Activated CD8-positive, alpha-beta memory T cell treated with anti-CD3 and anti-CD28 coated beads for 36 hours (primary cell): Measurements from ENCODE around the gene ATP13A3. TPM values are rescaled to one million over a fixed set of nuclear protein-coding genes. Genes with fewer than 3 reads are reported as not detected.
"Not testable (repeated sequence)": the region's sequence is repeated elsewhere in the genome, so short reads cannot be mapped to it uniquely, and the experiment has no call there.

ENCODE experiments used
- CTCF ChIA-PET: fragments of 350-600 bp; sonication (Branson Sonifier 250); formaldehyde crosslinking; loops from one replicate; lab custom pipeline; 2021; ENCODE audit warnings: antibody characterized with exemption; lab: Charles Lee
- POLR2A ChIA-PET: fragments of 350-600 bp; sonication (Branson Sonifier 250); formaldehyde crosslinking; loops from one replicate; lab custom pipeline; 2021; ENCODE audit warnings: antibody characterized with exemption; lab: Charles Lee
- total RNA-seq, 2 experiments: library from RNA; stranded (reverse); gene quantifications; one replicate each; pipeline ENCODE4 v1.2.3, GENCODE V29; 2021

Gene ATP13A3
- total RNA-seq, result 100 to 1,000 TPM; 186 to 213 TPM

DNA sequence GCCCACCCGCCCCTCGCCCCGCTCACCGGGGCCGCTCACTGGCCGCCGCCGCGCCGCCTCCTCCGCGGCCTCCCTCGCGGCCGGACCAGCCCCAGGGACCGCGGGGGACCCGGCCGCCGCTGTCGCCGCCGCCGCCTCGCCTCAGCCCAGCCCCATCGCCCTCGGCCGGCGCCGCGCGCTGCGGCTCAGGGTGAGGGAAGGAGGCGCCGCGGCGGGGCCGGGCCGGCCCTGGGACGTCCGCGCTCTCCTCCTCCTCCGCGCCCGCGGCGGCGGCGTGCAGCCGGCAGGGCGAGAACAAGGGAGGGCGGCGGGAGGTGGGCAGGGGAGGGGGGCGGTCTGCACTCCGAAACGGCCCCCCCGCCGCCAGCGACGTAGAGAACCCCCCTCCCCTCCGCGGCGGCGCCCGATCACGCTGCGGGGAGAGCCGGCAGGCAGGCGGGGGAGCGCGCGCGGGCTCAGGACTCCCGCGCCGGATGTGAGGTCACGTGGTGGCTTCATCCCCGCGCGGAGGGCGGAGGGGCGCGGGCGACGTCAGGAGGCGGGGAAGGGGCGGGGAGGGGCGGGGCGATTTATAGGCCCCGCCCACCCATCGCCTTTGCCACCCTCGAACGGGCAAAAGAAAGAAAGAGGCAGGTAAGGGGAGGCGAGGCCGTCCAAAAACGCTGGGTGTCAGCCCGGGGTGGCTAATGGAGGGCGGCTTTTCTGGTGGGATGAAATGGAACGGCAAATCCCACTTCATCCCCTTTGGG is at the start of gene ATP13A3:
Gene ATP13A3, minus strand, starts transcription at position 463 of the 749 bp plus-strand sequence. CDS start 24,812 bp downstream, outside the sequence.
- POLR2A ChIA-PET, result interaction anchor here (0.6 to 1.4 kb wide), 5 partner anchors 14 to 189 kb away, joined by 3 to 5 read pairs (median 3); no protein-coding TSS in a partner anchor
- CTCF ChIA-PET, result interaction anchor here (0.7 to 1.7 kb wide), 7 partner anchors 11 to 98 kb away, joined by 3 to 7 read pairs (median 3); no protein-coding TSS in a partner anchor

DNA sequence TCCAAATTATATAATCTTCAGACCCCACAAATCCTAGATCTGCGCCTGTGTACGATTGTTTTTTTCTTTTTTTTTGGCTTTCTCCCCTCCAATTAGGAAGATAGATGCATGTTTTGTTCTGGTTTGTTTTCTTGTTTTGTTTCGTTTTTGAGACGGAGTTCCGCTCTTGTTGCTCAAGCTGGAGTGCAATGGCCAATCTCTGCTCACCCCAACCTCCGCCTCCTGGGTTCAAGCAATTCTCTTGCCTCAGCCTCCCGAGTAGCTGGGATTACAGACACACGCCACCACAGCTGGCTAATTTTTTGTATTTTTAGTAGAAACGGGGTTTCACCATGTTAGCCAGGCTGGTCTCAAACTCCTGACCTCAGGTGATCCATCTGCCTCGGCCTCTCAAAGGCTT is 48.4 kb upstream of the ATP13A3 start:
- POLR2A ChIA-PET, CTCF ChIA-PET: not testable (repeated sequence)

DNA sequence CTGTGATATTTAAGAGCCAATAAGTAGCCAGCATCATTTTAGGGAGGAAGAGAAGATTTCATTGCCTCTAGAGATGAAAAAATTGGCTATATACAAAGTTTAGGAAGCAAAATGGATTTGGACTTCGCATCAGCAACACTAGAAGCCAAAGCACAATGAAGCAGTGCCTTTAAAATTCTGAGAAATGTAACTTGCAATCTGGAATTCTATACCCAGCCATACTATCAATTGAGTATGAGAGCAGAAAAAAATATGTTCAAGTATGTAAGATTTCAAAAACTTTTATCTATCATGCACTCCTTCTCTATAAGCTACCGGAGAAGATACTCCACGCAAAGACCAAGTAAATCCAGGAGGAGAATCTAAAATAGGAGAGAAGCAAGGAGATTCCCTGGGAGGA is 47.4 kb upstream of the ATP13A3 start:
- ChIA-PET CTCF (interaction anchor here (0.7 kb wide), 1 partner anchor 192 kb away, joined by 3 read pairs; no protein-coding TSS in a partner anchor), POLR2A (no interaction called here)

DNA sequence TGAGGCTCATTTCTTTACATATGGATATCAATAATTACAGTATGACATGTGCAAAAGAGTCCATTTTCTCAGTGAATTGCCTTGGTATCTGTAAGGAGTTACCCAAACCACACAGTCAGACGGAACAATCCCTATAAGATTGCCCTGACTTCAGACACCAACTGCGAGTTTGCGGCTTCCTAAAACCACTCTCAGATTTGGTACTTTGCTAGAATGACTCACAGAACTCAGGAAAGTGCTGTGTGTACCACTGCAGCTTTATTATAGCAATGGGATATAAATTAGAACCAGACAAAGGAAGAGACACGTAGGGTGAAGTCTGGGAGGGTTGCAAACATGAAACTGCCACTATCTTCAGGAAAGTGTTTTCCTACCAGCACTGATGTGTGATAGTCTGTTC is 45.8 kb upstream of the ATP13A3 start:
- CTCF ChIA-PET, result no interaction called here
- POLR2A ChIA-PET, result no interaction called here

DNA sequence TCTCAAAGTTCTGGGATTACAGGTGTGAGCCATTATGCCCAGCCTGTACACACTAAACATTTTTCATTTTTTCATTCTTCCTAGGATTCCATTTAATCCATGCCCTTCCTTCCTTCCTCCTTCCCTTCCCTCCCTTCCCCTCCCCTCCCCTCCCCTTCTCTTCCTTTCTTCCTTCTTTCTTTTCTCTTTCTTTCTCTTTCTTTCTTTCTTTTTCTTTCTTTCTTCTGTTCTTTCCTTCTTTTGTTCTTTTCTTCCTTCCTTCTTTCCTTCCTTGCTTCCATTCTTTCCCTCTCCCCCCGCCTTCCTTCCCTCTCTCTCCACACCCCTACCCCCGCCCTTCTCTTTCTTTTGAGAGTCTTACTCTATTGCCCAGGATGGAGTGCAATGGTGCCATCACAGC is 40.9 kb upstream of the ATP13A3 start:
- ChIA-PET POLR2A (interaction anchor here (1.2 kb wide), 1 partner anchor 34 kb away, joined by 6 read pairs; no protein-coding TSS in a partner anchor), CTCF (interaction anchor here (1.0 kb wide), 1 partner anchor 28 kb away, joined by 3 read pairs; no protein-coding TSS in a partner anchor)

DNA sequence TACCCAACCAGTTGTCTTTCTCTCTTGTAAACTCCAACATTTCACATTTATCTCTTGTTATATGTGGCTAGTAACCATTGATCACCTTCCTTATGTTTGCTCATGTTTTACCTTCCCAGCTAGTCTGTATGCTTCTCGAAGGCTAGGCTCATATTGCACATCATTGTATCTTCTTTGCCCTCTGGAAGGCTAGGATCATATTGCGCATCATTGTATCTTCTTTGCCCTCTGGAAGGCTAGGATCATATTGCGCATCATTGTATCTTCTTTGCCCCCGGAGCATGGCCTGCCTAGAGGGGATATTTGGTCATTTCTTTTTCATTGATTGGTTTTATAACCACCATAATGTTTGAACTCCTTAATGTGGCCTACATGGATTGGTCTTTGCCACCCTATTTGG is 39.4 kb upstream of the ATP13A3 start:
- POLR2A ChIA-PET, result interaction anchor here (0.7 kb wide), 1 partner anchor 565 kb away, joined by 3 read pairs; no protein-coding TSS in a partner anchor
- CTCF ChIA-PET, result no interaction called here

DNA sequence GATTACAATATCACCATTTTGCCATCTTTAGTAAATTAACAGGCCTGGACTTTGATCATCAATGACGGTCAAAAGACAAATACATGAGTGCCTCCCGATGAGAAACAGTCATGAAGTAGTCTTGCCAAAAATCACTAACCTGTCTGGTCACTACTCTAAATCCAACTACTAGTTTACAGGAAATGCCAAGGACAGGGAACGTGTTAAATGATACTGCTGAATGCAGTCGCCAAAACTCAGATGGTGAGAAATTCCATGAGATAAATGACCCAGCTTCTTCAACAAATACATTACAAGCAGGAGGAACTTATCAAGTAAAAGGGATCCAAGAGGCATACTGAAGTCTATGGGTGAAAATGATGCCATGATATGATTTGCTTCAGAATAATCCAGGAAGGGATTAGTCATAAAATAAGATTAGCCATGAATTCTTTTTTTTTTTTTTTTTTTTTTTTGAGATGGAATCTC is 35.8 kb upstream of the ATP13A3 start:
- ChIA-PET POLR2A (no interaction called here), CTCF (no interaction called here)

DNA sequence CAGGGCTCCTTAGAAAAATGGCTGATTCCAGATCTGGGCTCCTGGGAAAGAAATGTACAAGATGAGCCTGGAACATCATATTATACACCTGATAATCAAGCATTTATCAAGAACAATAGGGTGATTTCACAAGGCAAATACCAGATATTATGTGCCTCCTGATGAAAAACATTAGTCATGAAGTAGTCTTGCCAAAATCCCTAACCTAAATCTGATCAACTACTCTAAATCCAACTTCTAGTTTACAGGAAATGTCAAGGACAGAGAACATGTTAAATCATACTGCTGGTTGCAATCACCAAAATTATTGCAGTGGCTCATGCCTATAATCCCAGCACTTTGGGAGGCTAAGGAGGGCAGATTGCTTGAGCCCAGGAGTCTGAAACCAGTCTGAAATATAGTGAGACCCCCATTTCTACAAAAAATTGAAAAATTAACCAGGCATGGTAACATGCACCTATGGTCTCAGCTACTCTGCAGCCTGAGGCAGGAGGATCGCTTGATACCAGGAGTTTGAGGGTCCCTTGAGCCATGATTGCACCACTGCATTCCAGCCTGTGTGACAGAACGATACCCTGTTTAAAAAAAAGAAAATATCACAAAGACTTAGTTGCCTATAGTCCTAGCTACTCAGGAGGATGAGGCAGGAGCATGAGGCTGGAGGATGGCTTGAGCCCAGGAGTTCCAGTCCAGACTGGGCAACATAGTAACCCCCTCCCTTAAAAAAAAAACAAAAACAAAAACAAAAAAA is 34.9 kb upstream of the ATP13A3 start:
- ChIA-PET POLR2A (interaction anchor here (0.5 kb wide), 1 partner anchor 36 kb away, joined by 3 read pairs; no protein-coding TSS in a partner anchor), CTCF (interaction anchor here (0.5 to 0.6 kb wide), 2 partner anchors 37 to 61 kb away, joined by 3 read pairs; no protein-coding TSS in a partner anchor)

DNA sequence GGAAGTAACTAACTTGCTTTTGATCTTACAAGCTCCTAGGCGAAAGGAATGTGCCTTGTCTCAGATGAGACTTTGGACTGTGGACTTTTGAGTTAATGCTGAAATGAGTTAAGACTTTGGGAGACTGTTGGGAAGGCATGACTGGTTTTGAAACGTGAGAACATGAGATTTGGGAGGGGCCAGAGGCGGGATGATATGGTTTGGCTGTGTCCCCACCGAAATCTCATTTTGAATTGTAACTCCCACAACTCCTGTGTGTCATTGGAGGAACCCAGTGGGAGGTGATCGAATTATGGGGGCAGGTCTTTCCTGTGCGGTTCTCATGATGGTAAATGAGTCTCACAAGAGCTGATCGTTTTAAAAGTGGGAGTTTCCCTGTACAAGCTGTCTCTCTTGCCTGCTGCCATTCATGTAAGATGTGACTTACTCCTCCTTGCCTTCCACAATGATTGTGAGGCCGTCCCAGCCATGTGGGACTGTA is 33.9 kb upstream of the ATP13A3 start:
- POLR2A ChIA-PET, result interaction anchor here (0.5 kb wide), 1 partner anchor 35 kb away, joined by 3 read pairs; no protein-coding TSS in a partner anchor
- CTCF ChIA-PET, result interaction anchor here (0.6 to 1.0 kb wide), 2 partner anchors 35 to 36 kb away, joined by 3 read pairs; no protein-coding TSS in a partner anchor

DNA sequence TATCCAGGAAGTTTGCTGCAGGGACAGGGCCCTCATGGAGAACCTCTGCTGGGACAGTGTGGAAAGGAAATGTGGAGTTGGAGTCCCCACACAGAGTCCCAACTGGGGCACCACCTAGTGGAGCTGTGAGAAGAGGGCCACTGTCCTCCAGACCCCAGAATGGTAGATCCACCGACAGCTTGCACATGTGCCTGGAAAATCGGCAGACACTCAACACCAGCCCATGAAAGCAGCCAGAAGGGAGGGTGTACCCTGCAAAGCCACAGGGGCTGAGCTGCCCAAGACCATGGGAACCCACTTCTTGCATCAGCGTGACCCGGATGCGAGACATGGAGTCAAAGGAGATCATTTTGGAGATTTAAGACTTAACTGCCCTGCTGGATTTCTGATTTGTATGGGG is 33.4 kb upstream of the ATP13A3 start:
- CTCF ChIA-PET, result interaction anchor here (1.0 kb wide), 1 partner anchor 34 kb away, joined by 3 read pairs; no protein-coding TSS in a partner anchor
- POLR2A ChIA-PET, result not testable (repeated sequence)

DNA sequence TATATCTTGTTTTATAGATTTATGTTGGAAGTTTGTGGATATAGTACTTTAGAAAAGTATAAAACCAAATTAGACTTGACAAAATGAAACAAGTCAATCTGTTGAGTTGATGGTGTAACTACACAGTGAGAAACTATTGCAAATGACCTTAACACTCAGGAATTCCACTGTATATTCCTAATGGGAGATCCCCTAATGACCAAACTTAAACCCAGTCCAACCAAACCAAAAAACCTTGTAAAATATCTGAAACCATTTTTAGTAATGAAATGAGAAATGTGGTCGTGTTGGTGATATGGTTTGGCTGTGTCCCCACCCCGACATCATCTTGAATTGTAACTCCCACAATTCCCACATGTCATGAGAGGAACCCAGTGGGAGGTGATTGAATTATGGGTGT is 31.9 kb upstream of the ATP13A3 start:
- ChIA-PET POLR2A (no interaction called here), CTCF (no interaction called here)

DNA sequence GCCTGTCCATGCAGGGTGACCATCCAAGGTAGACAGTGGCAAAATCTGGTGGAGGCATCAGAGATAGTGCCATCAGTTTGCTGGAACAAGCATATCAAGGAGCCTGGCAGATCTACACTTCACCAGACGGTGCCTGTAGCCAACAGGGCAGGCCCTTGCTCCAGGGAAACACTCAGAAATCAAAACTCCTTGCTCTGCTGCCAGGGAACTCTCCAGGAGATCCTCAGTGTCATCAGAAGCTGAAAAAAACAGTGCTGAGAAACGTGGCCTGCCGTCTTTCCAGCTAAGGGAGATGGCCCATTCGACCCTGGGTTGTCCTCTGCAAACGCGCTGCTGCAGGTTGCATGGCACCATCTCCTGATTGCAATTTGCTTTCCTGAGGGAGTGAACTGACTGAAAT is 30.5 kb upstream of the ATP13A3 start:
- POLR2A ChIA-PET, result no interaction called here
- CTCF ChIA-PET, result no interaction called here

DNA sequence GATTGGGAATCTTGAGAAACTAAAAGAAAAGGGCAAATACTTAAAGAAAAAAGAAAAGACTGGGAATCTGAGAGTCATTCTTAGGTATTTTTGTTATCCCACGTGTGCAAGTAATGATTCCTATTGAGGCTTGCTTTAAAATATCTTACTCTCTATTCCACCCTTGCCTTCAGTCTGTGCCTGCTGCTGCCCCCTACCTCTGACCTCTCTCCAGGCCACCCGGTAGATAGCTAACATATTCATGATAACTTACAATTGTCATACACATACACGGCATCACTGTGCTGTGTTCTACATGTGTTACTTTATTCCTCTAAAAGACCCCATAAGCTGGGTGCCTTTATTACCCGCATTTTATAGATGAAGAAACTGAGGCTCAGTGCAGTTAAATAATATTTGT is 27.8 kb upstream of the ATP13A3 start:
- ChIA-PET CTCF (no interaction called here), POLR2A (no interaction called here)

DNA sequence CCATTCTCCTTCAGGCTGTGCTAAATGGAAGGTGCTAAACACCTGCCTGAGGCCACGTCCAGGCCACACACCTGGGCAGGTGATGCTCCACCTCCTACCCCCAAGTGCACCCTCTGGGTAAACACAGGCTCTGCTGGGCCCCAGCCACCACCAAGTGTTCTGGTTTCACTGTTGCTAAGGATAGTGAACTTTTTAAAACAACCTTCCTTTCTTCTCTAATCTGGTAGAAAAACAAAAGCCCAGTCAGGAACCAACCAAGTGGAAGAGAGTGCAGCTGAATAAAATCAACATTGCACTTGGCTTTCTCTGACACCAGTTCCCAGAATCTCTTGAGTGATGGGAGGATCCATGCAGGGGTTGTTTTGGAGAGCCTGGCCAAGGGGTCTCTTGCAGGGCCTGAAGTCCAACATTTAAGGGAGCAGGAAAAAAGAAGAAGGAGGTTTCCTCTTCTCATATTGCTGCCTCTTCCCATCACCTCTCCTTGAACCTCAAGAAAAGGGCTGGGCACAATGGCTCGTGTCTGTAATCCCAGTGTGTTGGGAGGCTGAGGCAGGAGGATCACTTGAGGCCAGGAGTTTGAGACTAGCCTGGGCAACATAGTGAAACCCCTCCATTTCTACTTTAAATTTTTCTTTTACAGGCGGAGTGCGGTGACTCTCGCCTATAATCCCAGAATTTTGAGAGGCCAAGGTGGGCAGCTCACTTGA is 26.2 kb upstream of the ATP13A3 start:
- ChIA-PET POLR2A (no interaction called here), CTCF (no interaction called here)

DNA sequence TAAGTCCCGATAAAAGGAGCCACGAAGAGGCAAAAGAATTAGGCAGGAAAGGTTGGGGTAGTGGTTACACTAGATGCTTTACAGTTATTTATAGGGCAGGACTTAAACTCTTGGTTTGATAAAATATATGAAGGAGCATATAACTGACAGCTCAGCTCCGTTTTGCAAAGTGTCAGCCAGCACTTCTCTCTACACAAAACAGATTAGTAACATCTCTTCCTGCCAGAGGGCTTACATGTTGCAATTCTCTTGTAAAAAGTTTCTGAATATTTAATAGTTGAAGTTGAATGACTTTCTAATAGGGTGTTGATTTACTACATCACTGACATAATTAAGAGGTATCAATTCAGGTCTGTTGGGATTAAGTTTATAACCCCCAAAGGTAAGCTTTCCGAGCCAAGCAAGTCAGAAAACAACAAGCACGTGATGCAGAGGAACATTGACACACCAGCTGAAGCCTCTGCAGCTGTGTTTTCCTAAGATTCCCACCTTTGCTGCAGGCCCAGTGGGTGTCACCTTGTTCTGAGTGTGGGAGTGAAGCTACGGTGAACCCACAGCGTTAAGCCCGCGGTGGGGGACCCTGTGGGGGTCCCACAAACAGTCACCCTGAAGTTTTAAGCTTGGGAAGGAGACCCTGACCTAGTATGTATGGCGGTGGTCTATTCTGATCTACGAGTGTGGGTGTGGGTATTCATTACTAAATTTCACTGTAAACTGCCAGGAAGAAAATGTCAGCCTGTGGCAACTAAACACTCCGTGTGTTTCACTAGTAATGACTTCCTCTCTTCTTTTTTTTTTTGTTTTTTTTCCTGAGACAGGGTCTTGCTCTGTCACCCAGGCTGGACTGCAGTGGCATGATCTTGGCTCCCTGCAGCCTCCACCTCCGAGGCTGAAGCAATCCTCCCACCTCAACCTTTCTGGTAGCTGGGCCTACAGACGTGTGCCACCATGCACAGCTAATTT is 22.0 kb upstream of the ATP13A3 start:
- ChIA-PET CTCF (interaction anchor here (0.6 kb wide), 1 partner anchor 1630 kb away, joined by 3 read pairs; no protein-coding TSS in a partner anchor), POLR2A (no interaction called here)

DNA sequence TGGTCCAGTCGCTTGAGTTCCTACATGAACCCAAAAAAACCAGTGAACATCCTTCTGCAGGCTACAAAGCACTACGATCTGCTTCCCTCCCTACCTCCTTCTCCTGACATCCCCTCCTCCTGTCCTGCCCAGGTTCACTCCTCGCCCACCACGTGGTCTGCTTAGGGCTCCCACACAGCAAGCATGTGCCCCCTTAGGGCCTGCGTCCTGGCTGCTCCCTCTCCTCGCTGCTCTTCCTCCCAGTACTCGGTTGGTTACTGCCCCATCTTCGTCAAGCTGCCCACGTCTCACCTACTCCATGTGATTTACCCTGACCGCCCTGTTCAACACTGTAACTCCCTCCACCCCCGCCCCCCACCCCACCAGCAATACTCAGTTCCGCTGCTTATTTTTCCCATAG is 20.8 kb upstream of the ATP13A3 start:
- CTCF ChIA-PET, result no interaction called here
- POLR2A ChIA-PET, result no interaction called here

DNA sequence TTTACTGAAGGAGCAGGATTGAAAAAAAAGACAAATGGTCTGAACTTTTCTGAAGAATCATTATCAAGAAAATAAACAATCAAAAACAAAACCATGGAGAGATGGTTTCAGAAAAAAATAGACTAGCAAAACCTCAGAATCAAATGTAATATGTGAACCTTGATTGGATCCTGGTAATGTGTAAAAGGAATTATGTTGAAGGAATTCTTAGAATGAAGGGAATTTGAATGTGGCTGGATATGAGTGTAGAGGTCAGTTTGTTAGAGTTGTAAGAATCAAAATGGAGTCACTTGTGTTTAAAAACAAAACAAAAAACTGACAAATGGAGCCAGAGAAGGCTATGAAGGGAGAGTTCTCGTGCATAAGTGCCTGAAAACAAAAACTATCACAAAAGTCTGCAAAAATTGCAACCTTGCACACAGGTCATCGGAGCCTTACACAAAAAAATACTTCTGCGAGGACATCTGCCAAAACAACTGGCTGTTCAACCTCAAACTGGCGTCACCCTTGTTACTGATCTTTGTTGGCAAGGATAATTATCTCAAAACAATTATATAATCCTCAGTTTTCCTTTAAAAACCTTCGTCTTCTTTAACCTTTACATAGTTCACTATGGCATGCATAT is 19.1 kb upstream of the ATP13A3 start:
- ChIA-PET CTCF (no interaction called here), POLR2A (no interaction called here)
